GM12873 (cell line): ENCODE data around the gene MYOM1.

ENCODE experiments used
- TF ChIP-seq, protein P1 (sequence below): IDR thresholded peaks from 2 replicates; pipeline ENCODE4 v1.5.1; 2012; ENCODE audit warnings: low read depth, mild to moderate bottlenecking, moderate library complexity, low read length, control low read depth; ENCODE audit not compliant: insufficient read depth; ENCODE audit errors: missing control alignments

The MYOM1 gene

DNA sequence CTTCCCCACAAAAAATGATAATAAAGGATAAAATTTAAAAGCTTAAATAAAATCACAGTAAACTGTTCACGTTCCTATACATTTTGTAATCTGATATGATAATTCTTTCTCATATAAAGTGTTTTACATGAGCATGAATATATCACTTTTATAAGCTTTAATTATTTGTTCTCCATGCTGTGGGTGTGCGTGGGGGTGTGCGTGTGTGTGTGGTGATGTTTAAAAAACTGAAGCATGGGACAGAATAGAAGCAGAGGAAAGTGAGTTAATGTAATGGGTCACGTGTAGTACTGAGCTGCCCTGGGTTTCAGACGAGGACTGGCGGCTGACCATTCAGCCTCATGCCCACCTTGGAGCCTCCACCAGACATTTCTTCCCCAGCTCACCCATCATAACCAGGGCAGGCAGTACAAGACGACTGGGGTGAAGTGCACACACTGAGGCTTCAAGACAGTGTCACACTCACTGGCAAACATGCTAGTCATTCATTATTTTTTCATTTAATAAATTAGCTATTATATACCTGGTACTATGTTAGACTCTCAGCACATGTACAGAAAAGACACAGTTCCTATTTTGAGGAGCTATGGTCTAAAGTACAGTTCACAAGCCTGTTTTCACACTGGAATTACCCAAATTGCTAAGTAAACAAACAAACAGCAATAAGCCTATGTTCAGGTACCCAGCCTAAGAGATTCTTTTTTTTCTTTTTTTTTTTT is 109.6 kb downstream of the MYOM1 start:
- TF ChIP-seq, protein P1, sequence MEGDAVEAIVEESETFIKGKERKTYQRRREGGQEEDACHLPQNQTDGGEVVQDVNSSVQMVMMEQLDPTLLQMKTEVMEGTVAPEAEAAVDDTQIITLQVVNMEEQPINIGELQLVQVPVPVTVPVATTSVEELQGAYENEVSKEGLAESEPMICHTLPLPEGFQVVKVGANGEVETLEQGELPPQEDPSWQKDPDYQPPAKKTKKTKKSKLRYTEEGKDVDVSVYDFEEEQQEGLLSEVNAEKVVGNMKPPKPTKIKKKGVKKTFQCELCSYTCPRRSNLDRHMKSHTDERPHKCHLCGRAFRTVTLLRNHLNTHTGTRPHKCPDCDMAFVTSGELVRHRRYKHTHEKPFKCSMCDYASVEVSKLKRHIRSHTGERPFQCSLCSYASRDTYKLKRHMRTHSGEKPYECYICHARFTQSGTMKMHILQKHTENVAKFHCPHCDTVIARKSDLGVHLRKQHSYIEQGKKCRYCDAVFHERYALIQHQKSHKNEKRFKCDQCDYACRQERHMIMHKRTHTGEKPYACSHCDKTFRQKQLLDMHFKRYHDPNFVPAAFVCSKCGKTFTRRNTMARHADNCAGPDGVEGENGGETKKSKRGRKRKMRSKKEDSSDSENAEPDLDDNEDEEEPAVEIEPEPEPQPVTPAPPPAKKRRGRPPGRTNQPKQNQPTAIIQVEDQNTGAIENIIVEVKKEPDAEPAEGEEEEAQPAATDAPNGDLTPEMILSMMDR = no peak

DNA sequence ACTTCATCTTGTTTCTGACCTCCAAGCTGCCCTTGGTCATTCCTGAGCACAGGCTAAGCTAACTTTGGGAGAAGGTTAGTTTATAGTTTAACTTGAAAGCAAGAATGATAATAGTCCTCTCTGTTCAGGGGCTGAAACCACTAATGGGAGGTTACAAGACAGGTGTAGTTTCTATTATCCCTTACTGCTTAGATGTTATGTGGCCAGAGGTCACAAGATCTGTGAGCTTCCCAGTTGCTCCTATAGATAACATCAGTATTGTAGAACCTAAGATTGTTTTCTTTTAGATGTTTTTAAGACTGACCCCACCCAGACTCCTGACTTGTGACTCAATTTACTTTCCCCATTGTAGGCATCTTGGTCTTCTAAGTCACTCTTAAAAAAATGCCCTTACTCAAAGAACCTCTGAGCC is 112.0 kb downstream of the MYOM1 start:
- TF ChIP-seq, protein P1 = no peak

DNA sequence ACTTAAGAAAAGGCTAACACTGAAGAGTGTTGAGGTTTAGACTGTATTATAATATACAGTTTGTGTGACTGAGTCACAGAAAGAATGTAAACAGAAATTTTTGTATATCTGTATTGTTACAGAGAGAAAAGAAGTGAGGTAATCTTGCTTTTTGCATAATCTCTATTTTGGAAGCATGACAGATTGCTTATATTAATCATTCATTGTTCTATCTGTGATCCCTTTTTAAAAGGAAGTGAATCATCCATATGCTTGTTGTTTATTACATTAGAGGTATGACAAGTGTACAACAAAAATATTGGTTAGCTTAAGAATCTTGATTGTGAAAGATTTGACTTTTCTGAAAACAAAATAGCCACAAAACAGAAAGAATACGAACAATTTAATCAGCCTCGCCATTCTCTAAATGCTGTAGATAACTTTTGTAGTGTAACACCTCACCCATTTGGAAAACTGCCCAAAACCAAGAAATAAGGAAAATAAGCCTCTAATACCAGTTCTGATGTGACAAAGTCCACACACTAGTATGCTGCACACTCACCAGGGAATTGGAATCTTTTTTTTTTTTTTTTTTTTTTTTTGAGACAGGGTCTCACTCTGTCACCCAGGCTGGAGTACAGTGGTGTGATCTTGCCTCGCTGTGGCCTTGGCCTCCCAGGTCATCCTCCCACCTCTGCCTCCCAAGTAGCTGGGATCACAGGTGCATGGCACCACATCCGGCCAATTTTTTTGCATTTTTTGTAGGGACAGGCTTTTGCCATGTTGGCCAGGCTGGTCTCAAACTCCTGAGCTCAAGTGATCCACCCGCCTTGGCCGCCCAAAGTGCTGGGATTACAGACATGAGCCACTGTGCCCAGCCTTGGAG is 115.3 kb downstream of the MYOM1 start:
- TF ChIP-seq, protein P1 = no peak

DNA sequence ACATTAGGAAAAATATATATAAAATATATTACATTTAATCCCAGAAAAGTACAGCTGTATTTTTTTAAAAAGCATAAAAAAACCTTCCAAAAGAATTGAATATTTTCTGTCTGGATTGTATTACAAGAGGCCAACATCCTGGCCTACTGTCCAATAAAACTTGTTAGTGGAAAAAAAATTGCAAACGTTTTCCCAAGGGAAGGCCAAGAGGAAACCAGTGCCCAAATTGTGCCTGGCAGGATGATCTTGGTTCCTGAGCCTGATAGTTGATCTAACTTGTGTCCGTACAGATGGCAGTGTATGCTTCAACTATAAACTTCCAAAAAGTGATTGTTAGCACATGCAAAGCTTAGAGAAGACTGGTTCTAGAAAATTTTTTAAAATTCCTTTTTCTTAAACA is 116.2 kb downstream of the MYOM1 start:
- TF ChIP-seq, protein P1 = no peak

DNA sequence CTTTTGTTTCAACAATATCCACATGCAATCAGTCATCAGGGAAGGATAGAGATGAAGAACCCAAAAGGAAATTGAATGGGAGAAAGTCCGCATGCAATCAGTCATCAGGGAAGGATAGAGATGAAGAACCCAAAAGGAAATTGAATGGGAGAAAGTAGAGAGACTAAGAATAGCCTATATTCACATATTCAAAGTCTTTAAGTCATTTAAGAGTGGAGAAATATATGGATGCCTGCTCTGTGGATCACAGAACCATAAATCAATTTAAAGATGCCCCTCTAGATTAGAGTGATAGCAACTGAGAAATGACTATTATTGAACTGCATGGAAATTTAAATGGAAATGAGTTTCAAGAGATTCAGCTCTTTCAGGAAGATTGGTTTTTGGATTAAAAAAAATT is 116.8 kb downstream of the MYOM1 start:
- TF ChIP-seq, protein P1 = no peak

DNA sequence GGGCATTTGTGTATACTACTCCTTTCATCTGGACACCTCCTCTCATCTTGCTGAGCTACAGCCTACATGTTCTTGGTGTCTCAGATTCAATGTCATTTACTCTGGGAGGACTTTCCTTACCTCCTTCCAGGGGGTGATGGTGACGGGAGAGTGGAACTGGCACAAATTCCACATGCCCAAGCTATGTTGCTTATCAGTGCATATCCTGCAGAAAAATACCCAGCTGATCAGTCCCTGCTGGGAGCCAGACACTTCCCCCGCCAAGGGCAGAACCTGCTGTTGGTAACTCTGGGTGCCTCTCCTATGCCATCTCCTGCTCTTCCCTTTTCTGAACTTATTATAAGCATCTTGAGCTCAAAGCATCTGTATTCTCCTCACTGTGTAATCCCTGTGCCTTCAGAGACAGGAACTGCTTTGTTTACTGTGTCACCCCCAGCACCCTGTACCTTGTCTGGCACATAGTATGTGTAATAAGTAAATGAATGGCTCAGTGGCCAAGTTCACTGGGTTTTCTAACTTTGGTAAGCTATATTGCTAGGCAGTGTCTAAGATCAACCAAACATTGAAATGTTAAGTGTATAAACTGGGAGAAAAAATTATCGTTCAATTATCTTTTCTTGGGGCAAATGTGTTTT is 119.2 kb downstream of the MYOM1 start:
- TF ChIP-seq, protein P1 = no peak

DNA sequence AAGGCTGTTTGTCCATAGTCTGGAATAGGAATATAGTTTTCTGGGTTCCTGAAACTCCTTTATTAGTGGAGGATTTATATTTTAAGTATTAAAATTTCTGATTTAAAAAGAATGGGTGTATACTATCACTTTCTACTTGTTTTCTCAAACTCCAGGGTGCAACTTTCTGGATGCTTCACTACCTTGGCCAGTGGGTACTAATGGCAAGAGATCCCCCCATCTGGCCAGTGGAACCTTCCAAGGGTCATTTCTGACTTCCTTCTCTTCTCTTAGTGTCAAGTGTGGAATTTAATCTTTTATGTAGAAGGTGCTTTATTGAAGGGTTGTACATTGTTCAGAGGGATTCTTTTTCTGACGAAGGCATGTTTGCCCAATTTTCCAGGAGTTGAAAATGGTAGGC is 120.4 kb downstream of the MYOM1 start:
- TF ChIP-seq, protein P1 = no peak
